GM19240 (cell line): Measurements from ENCODE around the gene CREBBP.
"Not testable (repeated sequence)": the region's sequence is repeated elsewhere in the genome, so short reads cannot be mapped to it uniquely, and the experiment has no call there.

Experiments
- DNase-seq: peaks from one replicate; pipeline ENCODE4 v3.0.0; 2011; ENCODE audit warnings: low spot score; ENCODE audit not compliant: insufficient read length

The CREBBP gene

DNA sequence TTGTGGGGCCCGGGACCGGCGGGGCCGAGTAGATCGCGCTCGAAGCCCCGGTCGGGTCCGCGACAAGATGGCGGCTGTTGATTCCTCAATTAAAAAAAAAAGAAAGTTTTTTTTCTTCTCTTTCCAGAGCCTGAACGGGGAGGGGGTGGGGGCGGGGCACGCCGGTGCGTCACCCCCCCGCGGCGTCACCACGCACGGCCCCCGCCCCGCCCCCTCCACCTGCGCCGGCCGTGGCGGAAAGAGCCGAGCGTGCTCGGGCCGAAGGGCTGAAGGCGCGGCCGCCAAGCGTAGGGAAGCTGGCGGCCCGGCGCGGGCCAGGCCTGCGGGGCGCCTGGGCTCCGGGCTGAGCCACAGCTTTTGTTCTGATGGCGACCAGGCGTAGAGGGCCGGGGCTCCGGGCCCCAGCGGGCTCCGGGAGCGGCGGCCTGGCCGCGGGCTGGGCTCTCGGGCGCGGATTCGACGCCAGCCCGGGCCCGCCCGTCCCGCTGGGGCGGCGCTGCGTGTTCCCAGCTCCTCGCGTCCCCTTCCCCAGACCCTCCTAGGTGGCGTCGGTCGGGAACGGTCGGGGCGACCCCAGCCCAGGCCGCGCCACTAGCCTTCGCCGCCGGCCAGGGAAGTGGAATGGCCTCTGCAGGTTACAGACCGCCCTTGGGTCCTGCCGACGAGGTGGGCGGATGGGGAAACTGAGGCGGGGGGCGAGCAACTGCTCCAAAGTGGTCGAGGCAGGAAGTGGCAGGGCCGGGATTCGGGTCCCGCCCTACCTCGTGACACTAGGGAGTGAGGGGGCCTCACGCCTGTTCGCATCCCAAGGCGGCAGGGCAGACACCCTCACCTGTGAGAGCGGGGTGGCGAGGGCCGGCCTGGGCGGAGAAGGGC, at the start of gene CREBBP:
CREBBP (minus strand) TSS at position 91 of the 876 bp plus-strand sequence. CDS start 797 bp downstream, outside the sequence.
- peak; percentile 62 for DNase-seq

DNA sequence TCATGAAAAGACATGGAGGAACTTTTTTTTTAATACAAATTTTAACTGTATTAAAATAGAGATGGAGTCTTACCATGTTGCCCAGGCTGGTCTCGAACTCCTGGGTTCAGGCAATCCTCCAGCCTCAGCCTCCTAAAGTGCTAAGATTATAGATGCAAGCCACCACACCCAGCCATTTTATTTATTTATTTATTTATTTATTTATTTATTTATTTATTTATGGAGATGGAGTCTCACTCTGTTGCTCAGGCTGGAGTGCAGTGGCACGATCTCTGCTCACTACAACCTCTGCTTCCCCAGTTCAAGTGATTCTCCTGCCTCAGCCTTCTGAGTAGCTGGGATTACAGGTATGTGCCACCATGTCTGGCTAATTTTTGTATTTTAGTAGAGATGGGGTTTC, 46.6 kb upstream of the CREBBP start:
- not testable (repeated sequence) for DNase-seq

DNA sequence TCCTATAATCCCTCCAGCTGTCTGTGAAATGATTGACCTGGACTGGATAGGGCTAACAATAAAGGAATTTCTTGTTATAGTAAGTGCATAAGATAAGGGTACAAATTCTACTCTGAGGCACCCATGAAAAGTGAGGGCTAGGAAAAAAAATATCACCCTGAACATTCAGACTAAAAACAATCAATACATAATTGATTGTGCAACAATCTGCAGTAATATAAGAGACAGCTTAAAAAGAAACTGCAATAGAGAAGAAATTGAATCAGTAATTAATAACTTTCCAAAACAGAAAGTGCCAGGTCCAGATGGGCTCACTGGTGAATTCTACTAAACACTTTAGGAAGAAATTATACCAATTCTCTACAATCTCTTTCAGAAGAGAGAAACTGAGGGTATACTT, 44.2 kb upstream of the CREBBP start:
- no peak for DNase-seq

DNA sequence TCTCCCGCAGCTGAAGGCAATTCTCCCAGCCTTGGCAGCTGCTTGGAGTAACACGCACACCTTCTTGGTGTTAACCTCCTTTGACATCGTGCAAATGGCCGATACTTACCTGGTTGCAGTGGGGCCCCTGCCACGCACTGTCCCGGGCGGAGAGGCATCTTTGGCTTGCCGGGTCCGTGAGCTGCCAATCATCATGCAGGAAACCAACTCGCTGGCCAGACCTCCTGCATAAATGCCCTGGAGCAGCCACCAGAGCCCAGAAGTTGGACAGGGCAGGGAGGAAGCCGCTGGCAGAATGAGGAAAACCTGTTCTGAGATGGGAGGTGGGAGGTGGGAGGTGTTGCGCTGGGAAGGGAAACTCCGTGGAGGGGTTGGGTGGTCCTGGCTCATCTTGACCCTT, 41.7 kb upstream of the CREBBP start:
- no peak for DNase-seq

DNA sequence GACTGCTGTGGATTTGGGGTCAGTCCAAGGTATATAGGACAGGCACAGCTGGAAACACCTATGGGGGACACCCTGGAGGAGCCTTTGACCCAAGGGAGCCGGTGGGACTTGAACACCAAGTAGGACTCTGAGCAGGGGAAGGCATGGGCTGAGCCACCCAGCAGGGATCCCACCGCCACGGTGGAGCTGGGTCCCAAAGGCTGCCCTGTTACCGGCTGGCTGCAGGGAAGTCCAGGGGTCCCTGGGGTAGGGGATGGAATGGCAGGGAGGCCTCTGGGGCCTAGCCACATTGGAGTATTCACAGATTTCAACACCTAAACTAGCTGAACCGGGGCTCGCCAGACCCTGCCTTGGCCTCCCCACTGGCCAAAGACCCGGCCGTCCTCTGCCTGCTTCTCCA, 39.7 kb upstream of the CREBBP start:
- no peak for DNase-seq

DNA sequence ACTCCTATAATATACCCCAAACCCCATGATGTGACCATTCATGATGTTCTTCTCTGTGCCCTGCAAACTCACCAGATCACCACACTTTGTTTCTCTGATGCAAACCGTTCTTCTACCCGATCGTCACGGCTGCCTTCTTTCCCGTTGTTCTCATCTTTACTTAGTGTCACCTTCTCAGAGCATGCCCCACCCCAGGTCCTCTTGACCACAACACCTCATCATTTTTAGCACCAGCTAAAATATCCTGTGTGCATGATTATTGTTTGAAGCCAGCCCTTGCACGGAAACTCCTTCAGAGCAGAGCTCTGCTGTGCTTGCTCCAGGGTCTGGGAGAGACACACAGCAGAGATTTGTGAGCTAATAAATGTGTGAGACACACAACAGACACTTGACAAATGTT, 38.9 kb upstream of the CREBBP start:
- no peak for DNase-seq

DNA sequence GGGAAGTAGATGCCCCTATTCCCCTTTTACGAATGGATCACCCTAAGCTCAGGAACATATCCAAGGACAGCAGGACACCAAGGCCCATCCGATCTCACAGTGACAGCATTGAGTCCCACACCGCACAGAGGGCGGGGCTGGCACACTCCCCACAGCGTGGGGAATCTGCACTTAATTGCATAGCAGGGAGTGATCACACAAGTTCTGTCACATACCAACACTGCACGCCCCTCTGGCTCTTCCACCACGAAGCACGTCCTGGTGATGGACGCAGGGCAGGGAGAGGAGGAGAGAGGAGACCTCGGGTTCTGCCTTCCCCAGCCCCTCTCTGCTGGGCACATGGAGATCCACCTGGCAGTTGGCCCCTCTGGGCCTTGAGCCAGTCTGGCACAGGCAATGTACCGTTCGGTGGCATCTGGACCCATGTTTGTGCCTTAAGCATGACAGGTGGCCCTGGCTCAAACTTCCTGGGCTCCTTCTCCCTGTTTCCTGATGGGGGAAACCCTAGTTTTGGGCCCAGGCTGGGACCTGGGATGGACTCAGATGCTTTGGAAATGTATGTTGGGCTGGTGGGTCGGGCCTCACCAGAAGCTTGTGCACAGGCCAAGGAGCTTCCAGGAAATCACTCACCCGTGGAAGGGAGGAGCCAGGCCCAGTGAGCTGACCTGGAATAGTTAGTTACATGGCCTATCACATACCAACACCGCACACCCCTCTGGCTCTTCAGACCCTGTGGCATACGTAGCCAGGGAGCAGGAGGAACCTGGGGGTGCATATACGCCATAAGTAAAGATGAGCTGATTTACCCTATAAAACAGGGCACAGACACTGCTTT, 35.1 kb upstream of the CREBBP start:
- no peak for DNase-seq

DNA sequence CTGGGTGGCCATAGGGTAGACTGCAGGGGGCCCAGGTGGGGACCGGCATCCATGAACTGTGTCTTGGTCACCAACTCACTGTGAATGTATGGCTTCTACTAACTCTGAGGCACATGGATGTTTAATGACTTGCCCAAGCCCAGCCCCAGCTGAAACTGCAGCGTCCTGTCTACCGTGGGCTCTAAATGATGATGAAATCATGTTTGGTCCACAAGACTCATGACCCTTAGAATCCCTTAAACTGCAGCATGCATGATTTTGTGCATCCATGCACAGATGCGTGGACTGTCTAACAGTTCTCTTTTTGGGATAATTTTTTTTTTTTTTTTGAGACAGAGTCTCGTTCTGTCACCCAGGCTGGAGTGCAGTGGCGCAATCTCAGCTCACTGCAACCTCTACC, 32.4 kb upstream of the CREBBP start:
- DNase-seq, result no peak

DNA sequence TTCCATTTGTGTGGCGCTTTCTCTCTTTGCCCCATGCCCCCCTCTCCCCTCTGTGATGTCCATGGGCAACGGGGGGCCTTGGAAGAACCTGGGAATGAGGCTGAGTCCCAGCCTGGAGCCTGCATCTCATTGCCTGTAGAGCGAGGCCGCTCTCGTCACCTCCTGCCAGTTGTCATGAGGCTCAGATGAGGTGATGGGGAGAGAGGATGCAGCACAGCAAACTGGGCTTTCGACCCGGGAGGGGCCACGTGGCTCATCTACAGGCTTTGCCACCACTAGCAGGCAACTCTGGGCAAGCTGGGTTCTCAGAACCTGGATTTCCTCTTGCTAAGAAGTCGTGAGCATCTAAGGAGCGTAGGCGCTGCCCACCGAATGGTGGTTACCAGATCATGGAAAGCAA, 31.9 kb upstream of the CREBBP start:
- no peak for DNase-seq

DNA sequence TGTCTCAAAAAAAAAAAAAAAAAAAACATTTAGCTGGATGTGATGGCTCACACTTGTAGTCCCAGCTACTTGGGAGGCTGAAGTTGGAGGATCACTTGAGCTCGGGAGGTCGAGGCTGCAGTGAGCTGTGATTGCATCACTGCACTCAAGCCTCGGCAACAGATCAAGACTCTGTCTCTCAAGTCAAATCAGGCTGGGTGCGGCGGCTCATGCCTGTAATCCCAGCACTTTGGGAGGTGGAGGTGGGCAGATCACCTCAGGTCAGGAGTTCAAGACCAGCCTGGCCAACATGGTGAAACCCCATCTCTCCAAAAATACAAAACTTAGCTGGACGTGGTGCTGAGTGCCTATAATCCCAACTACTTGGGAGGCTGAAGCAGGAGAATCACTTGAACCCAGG, 31.2 kb upstream of the CREBBP start:
- not testable (repeated sequence) for DNase-seq

DNA sequence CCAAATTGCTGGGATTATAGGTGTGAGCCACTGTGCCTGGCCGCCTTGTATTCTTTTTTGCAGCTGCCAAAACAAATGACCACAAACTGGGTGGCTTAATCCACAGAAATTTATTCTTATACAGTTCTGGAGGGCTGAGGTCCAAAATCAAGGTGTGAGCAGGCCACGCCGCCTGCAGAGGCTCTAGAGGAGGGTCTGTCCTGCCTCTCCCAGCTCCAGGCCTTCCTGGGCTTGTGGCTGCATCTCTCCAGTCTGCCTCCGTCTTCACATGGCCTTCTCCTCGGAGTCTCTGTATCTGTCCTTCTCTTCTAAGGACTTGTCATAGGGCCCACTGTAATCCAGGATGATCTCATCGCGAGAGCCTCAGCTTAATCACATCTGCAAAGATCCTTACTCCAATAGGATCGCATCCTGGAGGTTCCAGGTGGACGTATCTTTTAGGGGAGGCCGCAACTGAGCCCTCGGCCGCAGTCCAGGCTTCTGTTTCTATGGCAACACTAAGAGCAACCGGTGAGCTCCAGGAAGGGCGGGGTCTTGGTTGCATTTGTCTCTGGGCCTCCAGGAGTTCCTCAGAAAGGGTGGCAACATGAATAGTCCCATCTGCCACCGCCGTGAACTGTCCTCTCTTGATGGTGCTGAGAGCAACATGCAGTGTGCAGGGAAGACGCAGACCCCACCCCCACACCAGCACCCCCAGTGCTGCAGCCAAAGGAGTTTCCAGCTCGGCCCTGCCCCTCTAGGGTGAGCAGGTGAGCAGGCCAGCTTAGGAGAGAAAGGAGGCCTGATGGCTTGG, 29.5 kb upstream of the CREBBP start:
- no peak for DNase-seq

DNA sequence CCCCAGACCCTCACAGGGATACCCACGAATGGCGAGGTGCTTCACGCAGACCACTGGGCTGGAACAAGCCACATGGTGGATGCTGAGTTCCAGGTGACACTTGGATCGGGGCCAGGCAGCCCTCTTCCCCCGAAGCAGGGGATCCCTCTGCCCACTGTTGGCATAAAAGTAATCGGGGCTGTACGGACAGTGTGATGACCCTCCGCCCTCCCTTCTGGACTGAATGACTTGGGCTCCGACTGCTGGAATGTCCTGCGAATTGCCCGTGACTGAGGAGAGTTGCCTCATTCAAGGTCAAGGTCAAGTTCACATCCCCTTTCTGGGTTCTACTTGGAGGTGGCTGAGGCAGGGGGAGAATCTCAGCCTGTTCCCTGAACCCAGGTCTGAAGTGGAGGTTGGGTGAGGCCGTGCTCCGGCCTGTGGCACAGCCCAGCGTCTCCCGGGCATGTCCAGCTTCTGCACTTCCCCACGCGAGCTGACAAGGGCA, 28.5 kb upstream of the CREBBP start:
- no peak for DNase-seq

DNA sequence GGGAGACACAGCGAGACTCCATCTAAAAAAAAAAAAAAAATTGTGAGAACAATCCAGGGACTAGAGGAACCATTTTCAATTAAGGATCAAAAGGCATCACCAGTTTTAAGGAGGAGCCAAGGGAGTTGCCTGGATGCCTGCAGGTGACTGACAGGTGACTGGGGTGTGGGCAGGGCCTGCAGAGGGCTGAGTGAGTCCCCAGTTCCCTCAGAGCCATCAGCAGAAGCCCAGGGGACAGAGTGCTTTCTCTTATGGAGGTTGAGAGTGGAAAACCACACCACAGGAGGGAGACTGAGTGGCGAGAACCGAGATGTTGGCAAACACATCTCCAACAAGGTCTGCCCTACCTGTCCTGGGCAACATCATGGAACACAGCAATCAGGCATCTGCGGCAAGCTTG, 27.1 kb upstream of the CREBBP start:
- no peak for DNase-seq

DNA sequence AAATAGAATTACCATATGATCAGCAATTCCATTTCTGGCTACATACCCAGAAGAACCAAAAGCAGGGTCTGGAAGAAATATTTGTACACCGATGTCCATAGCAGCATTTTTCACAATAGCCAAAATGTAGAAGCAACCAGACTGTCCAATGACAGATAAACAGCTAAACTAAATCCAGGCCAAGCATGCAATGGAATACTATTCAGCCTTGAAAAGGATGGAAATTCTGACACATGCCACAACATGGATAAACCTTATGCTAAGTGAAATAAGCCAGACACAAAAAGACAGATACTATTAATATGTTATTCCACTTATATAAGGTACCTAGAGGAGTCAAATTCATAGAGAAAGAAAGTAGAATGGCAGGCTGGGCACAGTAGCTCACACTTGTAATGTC, 25.9 kb upstream of the CREBBP start:
- no peak for DNase-seq

DNA sequence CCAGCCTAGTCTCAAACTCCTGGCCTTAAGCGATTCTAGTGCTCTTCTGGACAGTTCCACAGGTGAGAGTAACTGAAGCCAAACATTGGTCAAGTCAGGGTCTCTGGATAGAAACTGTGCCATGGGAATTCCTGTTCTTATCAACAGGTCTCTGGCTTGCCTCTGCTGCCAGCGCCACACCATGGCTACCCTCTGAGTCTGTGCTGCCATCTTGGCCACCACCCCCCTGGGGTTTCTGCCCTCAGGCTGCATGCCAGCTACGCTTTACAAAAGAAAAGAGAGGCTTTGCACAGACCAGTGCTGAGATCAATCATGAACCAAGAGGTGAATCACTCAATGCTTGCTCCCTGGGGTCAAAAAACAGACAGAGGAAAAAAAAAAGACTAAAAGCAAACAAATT, 24.4 kb upstream of the CREBBP start:
- no peak for DNase-seq

DNA sequence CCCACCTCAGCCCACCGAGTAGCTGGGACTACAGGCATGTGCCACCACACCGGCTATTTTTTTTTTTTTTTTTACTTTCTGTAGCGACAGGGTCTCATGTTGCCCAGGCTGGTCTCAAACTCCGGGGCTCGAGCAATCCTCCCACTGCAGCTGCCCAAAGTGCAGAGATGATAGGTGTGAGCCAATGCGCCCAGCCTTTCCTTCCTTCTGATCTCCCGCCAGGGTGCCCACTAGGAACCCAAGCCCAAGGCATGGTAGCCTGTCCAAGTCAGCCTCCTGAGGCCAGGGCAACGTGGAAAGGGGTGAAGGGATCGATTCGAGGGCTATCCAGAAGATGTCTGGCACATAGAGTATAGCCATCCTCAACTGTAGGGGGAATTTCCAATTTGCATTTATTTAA, 9.6 kb upstream of the CREBBP start:
- no peak for DNase-seq

DNA sequence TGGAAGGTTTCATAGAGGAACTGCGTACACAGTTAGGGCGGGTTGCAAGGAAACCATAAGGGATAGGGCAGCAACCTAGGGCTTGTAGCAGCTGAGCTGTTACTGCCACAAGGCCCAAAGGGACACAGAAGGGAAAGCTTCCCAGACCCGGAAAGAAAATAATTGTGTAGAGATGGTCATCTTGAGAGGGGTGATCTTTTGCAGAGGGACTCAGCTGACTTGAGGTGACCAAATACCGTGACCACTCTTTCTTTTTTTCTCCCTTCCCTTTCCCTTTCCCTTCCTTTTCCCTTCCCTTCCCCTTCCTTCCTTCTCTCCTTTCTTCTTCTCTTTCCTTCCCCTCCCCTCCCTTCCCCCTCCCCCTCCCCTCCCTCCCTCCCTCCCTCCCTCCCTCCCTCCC, 8.5 kb upstream of the CREBBP start:
- DNase-seq, result no peak

DNA sequence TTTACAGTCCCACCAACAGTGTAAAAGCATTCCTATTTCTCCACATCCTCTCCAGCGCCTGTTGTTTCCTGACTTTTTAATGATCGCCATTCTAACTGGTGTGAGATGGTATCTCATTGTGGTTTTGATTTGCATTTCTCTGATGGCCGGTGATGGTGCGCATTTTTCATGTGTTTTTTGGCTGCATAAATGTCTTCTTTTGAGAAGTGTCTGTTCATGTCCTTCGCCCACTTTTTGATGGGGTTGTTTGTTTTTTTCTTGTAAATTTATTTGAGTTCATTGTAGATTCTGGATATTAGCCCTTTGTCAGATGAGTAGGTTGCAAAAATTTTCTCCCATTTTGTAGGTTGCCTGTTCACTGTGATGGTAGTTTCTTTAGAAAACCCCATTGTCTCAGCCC, 5.5 kb upstream of the CREBBP start:
- not testable (repeated sequence) for DNase-seq

DNA sequence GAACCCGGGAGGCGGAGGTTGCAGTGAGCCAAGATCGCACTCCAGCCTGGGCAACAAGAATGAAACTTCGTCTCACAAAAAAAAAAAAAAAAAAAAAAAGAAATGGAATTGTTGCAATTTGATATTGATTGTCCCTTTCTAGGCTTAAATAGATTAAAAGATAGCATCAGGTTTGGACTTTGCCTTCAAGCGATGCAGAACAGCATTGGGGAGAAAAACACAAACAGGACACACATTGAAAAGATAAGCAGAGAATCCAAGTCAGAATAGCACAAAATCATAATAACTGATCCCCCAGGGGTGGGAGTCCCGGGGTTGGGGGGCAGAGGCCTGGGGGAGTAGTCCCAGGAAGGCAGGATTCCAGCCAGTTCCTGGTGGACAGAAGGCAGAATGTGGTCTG, 3.9 kb upstream of the CREBBP start:
- DNase-seq, result no peak

DNA sequence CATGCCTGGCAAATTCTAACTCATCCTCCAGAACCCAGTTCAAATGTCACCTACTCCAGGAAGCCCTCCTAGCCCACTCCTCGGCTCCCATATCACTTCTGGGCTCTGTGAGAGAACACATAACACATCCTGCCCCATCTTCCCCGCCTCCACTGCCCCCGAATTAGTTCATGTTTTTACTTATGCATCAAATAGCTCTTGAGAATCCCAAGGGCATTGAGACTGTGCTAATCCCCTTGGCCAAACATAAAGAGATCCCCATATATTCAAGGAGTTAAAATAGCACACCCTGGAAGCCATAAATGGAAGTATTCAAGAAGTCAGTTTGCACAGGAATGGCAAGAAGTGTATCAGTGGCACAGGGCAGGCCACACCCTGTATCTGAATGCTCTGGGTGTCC, 2.0 kb upstream of the CREBBP start:
- no peak for DNase-seq

DNA sequence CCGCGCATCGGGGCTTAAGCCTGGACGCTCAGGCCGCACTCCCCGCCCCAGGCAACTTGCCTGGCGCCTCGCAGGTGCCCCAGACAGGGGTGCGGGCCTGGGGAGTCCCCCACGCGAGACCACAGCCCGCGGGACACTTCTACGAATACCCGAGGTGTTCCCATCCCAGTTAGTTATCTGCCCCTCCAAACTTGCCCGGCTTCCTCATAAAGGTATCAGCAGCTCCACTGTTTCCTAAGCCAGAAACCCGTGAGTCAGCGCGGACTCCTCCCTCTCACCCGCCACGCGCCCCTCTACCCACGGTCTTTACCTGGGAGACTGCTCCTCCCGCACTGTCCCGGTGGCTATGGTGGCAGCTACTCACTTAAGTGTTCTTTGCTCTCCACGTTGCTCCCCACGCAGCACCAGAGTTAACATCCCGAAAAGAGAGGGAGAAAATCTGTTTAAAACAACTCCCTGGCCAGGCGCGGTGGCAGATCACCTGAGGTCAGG, 1.0 kb upstream of the CREBBP start:
- no peak for DNase-seq
